Measurements from ENCODE around the gene LRP1B.
"Not testable (repeated sequence)": the region's sequence is repeated elsewhere in the genome, so short reads cannot be mapped to it uniquely, and the experiment has no call there.

Gene LRP1B

DNA sequence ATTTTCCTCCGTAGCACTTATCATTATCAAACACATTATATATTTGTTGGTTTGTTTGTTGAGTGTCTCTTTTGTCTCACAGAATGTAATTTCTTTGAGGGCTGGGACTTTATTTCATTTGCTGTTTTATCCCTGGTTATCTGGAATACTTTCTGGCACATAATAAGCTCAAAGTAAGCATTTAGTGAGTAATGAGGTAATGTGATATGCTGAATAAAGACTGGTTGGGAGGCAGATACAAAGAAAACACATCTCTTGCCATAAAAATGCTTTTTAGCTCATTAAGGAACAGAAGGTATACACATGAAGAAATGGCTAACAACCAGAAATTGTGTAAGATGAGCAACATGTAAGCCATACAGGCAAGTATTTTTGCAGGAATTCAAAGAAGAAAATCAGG is 1411.8 kb downstream of the LRP1B start:
- DNase-seq = no peak

DNA sequence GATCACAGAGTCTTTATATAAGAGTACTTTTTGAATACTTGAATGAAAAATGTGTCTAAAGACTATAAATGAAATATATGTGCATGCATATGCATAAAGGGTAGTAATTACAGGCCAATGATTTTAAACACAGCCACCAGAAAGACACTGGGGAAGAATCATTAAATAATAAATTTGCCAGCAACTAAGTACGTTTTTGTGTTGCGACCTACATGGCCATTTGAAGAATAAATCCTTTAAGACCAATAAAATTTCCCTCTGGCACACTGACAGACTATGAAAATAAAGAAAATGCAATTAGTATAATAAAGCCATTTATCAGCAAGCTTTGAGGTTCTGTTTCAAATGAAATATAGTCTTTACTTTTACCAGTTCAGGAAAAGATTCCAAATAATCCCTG is 1413.3 kb downstream of the LRP1B start:
- no peak for DNase-seq

DNA sequence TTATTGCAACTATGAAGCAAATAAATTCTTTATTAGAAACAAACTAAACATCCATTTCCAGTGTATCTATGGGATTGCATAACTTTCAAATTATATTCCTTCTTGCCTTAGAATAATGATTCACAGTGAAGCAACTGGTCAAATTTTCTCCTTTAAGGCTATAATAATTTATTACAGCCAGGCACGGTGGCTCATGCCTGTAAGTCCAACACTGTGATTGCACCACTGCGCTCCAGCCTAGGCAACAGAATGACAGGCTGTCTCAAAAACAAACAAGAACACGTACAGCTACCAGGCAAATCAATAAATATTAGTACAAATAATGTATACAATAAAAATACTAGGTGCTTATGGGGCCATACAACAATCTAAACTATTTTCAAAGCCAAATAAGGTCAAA is 1416.2 kb downstream of the LRP1B start:
- DNase-seq = no peak

DNA sequence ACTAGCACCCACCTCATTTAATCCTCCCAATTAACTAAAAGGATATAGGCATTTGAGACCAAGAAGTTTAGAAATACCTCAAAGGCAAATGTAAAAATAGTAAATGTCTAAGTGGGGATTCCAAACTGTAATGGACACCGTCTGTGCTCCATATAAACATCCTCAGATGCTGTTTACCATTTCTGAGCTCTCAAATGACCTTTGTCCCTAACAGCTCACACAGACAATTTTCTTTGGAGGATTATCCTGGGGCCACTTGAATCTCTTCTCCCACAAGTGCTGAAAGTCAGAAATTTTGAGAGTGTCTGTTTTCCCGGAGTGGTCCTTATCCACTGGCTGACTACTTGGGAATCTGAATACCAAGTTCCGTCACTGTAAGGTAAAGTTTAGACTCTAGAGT is 1418.9 kb downstream of the LRP1B start:
- DNase-seq = no peak

DNA sequence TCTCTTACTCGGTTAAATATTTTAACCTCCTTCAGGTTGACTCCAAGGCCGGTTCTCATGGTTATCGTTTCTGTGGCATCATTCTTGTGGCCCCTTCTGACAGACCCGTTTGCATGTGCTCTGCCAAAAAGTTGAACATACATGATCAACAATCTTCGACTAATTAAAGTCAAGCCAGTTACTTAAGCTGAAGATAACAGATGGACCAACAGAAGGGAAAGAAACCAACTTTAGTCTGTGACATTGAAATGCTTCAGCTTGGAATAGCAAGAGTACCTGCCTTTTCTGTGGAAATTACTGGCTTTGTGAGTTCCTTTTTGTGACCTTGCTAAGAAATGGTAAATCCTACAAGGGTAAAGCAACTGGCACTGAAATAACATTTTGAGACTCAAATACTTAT is 1429.1 kb downstream of the LRP1B start:
- no peak for DNase-seq

DNA sequence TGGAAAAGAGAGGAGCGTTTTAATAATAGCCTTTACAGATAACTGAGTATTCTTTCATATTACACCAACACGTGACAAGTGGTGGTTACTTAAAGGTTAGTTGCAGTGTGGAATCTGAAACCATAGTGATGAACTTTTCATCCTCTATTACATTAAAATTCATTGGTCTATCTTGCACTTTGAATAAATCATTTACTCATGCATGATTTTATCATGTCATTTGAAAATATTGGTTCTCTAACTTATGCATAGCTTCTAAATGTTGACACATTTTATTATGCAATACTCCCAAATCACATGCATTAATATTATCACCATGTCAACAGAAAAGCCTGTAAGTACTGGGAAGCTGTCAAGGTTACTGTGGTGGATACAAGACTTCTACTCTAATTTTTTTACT is 1432.2 kb downstream of the LRP1B start:
- DNase-seq = no peak

DNA sequence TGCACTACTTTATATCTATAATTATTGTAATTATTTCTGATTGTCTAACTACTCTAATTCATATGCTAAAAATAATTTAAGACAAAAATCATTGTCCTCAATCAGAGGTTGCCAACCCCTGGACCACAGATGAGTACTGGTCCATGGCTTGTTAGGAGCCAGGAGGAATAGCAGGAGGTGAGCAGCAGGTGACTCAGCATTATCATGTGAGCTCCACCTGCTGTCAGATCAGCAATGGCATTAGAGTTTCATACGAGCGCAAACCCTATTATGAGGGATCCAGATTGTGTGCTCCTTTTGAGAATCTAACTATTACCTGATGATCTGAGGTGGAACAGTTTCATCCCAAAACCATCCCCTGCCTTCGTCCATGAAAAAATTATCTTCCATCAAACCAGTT is 1434.4 kb downstream of the LRP1B start:
- DNase-seq = no peak

DNA sequence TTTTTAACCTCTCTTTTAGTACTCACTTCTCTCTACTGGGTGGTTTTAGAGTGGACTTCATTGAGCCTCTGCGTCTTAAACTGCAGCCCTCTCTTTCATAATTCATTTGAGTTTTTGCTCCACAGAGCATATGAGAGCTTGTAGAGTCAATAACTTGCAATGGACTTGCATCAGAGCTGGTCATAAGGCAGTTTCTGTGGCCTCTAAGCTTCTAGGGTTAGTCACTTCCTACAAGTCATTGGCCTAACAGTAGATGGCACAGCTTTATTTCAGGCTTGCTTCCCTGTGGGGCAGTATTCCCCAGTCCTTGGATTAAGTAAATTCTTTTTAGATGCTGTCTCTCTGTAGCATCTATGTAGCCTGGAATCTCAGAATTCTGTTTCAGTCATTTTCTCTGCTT is 1435.7 kb downstream of the LRP1B start:
- DNase-seq = no peak

DNA sequence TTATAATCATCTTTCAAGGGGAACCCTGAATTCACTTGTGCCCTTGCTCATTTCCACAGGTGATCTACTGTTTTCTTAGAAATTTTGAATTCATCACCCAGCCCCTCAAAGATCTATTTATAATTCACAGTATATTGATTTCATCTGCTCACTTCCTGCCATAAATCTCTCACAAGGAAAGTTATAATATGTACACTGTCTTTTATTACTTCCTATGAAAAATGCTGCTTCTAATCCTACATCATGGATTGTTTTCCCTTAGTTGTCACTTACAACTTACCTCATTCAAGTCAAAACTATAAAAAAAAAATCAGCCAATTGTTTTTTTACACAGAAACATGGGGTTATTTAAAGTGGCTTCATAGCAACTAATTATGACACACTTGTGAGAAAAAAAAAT is 1443.0 kb downstream of the LRP1B start:
- DNase-seq = no peak

DNA sequence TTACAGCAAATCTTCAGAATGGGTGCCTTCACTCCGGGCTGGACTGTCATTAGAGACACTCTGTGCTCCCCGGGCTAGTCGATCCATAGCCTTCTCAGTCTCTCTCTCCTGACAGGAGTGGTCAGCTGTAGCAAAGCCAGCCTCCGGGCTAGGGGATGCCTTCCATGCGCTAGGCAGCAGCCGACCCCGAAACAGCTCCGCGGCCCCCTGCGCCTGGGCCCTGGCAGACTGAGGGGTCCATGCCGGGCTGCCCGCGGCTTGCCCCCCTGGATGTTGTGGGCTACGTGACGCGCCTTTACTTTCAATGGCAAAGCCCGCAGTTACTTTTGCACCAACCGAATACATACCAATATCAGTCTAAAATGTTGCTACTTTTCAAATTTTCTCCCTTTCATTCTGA is 1447.2 kb downstream of the LRP1B start:
- no peak for DNase-seq

DNA sequence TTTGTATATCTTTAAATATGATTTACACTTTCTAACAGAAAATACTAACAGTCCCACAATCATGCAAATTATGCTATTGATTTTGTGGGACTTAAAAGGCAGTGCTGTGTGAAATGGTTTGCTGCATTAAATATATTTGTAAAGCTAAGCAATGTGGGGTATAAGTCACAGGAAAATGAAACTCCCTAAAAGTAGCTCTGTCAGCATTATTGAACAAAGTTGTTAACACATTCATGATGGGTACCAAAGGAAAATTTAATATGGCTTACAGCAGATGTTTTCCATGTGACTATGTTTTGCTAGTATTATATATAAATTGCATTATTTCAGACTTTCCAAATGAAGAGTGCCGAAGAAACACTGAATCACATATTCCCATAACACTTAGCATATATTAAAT is 1450.0 kb downstream of the LRP1B start:
- DNase-seq = no peak

DNA sequence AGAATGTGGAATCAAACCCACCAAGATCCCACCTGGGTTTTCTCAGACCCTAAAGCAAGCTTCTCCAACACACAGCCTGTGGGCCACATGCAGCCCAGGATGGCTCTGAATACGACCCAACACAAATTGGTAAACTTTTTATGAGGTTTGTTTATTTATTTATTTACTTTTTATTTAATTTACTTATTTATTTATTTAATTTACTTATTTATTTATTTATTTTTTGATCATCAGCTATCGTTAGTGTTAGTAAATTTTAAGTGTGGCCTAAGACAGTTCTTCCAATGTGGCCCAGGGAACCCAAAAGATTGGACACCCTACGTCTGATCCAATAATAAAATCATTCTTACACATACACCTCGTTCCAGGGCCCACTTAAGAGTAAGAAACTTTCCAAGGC is 1451.1 kb downstream of the LRP1B start:
- no peak for DNase-seq

DNA sequence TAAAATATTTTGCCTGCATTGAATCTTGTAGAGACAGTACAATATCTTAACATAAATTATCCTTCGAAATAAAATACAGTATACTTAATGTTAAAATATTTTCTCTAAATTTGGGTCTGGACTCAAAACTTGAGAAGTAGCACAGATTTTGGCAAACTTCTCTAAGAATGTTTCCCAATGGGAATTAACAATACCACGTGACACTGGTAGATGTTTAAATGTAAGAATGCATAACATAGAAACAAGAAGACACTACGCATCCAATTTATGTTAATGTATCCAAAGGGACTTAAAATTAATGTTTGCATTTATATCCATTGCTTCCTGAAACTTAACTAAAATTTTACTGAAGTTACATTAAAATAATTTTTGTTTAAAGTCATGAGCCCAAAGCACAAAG is 1460.9 kb downstream of the LRP1B start:
- DNase-seq = no peak

DNA sequence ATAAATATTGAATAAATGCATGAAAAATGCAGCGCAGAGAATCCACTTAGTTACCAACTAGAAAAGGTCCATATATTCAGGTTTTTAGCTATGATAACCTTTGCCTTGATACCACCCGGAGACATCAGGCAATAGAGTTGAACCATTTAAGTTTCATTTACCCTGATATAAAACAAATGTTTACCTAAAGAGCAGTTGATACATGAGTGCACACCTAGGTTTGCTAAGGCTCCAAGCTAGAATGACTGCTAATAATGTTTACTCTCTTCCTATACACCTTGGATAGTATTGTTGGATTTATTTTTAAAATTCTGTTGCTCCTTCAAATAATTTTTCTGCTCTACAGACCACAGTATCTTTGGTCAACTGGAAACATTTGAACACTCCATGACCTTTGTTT is 1463.6 kb downstream of the LRP1B start:
- no peak for DNase-seq

DNA sequence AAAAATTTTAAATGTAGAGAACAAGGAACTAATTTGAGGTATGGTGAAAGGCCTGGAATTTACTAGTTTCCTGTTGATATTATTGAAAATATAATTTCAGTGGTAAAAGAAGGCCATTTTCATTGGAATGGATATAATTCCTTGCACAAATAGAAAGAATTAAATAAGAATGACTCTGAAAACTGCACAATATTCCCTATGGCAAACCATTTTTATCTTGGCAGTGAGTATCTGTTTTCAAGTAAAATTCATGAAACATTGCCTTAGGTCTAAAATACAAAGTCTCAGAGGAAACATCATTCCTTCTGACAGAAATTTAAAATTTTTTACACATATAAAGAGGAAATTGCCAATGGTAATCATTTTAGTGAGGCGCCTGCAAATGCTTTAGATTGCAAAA is 1468.3 kb downstream of the LRP1B start:
- DNase-seq = no peak

DNA sequence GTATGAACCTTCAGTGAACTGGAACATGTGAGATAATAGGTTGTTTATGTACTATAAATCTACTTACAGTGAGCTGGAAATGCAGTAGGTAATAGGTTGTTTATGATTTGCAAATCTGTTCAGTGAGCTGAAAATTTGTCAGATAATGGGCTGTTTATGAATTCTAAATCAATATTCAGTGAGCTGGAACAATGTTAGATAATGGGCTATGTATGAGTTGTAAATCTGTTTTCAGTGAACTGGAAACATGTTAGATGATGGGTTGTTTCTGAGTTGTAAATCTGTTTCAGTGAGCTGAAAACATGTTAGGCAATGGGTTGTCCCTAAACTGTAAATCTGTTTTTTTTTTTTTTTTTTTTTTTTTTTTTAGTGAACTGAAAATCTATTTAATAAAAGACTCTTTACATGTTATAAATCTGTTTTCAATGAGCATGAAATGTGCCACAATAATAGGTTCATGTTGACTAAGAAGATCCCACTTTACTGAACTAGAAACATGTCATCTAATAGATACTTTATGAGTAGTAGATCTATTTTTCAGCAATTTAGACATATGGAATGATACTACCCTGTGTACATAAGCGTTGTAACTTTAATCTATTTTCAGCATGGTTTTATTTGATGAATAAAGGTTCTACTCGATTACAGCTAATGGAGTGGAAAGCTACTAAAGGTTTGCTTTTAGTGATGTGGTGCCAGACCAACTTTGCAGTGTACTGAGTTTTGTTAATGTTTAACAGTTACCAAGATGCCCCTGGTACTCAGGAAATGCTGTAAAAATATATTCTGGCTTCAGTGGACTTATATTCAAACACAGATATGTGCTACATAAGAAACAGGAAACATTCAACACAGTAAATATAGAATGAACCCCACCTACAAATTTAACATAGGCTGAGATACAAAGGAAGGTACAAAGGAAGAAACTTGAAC is 1471.8 kb downstream of the LRP1B start:
- DNase-seq = no peak

DNA sequence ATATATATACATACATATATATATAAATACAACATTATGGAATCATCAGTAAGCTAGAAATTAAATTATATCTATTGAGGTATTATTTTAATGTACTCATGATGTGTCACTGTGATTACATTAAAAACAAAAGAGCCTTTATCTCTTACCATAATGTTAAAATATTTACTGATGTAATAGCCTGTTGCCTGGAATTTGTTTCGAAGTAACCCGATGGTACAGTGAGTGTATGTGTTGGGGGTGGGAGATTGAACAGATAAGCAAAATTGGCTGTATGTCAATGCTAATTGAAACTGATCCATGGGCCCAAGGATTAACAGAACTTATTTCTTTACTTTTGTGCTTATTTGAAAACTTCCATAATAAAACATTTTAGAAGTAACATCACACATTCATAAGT is 1473.2 kb downstream of the LRP1B start:
- DNase-seq = no peak

DNA sequence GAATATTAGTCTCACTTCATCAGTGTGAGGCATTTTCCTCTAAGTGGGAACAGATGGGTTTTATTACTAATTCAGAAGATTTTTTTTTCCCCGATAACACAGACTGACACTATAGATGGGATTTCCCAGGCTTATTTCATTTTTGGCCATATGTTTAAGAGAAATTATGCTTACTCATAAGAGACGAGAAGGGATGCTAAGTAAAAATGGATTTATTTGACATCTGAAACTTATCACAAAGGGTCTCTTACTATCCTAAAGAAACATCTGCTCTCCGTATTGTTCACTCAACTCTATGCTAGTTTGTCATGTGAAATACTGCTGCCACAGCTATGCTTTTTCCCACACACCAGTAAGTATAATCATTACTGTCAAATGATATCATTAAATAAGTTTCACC is 1476.3 kb downstream of the LRP1B start:
- no peak for DNase-seq

DNA sequence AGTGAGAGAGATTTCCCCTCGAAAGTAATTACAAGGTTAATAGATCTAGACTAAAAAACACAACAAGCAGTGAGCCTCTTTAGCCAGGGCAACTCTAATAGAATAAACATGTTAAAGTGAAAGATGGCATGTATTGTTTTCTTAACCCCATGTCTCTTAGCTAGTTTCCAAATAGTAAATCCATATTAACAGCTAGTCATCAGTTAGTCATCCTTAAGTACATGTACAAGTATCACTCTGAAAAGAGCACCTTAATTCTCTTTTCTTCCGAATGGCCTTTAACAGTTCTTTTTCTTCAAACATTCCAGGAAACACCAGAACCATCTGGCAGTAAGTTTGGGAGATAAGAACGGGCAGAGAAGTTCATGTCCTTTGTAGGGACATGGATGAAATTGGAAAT is 1480.0 kb downstream of the LRP1B start:
- no peak for DNase-seq

DNA sequence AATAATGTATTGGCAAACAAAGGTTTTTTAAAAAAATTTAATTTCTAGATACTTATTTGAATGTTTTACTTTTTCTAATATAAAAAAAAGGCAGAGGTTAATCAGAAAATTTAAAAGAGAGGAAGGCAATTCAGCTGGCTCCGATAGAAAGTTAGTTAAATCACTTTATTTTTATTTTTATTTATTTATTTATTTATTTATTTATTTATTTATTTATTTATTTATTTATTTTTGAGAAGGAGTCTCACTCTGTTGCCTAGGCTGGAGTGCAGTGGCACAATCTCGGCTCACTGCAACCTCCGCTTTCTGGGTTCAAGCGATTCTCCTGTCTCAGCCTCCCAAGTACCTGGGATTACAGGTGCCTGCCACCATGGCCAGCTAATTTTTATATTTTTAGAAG is 1480.7 kb downstream of the LRP1B start:
- not testable (repeated sequence) for DNase-seq

DNA sequence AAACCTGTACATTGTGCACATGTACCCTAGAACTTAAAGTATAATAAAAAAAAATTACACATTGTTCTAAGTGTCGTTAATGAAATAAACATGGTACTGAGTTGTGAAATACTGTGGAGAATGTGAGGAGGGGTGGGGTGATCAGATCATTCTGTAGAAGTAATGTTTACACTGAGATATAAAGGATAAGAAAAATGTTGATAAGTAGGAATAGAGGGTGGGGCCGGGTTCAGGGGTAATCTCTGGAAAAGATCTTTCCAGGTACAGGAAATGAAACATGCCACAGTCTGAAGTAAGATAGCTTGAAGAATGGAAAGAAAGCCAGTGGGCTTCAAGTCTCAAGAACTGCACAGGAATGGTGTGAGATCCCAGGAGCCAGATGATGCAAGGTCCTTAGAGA is 1482.4 kb downstream of the LRP1B start:
- DNase-seq = no peak

DNA sequence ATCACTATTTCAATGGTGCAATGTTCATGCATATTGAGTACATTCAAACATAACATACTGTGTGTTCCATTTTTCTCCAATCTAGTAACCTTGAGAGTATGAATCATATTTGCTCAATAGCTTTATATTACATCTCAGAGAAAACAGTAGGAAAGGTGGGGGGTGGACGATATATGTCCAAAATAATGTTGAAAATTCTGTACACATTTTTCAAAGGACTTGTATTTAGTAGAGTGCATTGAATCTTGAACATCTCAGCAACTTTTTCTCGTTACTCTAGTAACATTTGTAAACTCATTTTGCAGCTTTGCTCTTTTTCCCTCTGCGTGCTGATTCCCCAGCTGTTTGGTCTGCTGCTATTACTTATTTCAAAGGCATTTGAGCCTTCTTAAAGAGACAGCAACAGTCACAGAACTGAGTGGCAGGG is 1487.0 kb downstream of the LRP1B start:
- no peak for DNase-seq

DNA sequence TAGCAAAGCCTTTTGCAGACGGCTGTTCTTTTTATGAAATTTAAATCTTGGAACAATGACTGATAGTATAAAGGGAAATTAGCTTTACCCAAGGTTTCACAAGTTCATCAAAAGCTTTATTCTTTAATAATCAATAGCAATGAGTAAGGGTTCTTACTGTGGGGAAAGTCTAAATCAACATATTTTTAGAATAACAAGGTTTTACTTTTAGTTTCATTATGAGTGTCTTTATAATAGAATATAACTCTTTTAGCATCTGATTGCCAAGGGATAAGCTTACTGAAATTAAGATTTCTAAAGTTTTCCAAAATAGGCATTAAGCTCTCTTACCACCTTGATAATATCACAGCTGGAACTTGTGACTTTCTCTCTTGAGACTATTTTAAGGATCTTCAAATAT is 1489.7 kb downstream of the LRP1B start:
- no peak for DNase-seq

DNA sequence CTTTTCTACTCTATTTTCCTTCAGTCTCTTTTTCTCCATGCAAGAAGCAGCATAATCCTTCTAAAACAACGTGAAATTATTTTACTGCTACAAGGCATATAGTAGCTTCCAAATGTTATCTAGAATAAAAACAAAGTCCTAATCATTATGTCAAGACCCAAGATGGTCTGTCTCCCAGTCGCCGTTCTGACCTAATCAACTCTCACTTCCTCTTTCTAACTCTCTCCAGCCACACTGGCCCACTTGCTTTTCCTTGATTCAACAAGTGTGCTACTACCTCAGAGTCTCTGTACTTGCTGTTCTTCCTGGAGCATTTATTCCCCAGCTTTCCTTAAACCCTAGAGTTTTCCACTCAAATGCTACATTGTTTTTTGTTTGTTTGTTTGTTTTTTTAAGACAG is 1491.2 kb downstream of the LRP1B start:
- no peak for DNase-seq

DNA sequence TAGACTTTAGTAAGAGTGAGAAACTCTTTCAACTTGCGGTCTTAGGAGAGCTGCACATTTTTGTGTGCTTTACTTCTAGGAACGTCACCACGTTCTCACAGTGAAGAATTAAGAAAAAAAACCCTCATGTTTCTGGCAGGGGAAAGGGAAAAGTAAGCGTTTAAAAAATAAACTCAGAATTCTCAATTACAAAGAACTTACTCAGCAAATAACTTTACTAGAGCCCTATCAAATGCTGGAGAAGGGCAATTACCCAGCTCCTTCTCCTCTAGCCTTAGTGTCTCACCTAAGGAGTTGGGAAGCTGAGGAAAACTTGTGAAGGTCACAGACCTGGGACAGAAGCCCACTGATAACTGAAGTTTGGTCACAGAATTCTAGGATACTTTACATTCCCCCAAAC is 1500.3 kb downstream of the LRP1B start:
- no peak for DNase-seq
